Mammary epithelial cell (primary cell): Measurements from ENCODE around the gene PDE2A.

Source experiments
- EZH2 ChIP-seq: IDR thresholded peaks from 2 replicates; pipeline ENCODE4 v1.6.1; 2012; ENCODE audit warnings: low read length, inconsistent platforms, borderline replicate concordance
- TF ChIP-seq, protein P1 (sequence below), 2 donors: IDR thresholded peaks in 1 of 2; conservative IDR thresholded peaks in 1 of 2; 2 replicates each; pipeline ENCODE4 v1.5.1; 2011 to 2012; ENCODE audit warnings: inconsistent platforms in 2 of 2, low read length in 2 of 2, mild to moderate bottlenecking in 2 of 2, control low read depth in 1 of 2, low read depth in 1 of 2; ENCODE audit not compliant: insufficient read depth in 1 of 2; ENCODE audit errors: extremely low read depth in 1 of 2

DNA sequence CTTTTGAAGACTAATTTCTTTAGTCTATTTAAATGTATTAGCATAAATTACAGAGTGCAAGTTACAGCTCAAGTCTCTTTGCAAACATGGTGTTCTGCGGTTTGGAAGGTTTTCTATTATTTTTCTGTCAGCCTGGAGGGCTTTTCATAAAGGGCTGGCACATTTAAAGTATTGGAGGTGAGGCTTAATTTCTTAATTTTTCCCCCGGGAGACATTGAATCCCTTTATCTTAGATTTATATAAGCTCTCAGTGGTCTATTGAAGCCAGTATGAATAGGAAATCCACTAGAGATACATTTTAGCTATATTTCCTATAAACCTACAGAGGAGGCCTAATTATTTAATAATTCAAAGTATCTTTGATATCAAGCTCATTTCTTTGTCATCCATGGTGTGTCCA lies 137.2 kb downstream of the PDE2A start:
- TF ChIP-seq, protein P1, sequence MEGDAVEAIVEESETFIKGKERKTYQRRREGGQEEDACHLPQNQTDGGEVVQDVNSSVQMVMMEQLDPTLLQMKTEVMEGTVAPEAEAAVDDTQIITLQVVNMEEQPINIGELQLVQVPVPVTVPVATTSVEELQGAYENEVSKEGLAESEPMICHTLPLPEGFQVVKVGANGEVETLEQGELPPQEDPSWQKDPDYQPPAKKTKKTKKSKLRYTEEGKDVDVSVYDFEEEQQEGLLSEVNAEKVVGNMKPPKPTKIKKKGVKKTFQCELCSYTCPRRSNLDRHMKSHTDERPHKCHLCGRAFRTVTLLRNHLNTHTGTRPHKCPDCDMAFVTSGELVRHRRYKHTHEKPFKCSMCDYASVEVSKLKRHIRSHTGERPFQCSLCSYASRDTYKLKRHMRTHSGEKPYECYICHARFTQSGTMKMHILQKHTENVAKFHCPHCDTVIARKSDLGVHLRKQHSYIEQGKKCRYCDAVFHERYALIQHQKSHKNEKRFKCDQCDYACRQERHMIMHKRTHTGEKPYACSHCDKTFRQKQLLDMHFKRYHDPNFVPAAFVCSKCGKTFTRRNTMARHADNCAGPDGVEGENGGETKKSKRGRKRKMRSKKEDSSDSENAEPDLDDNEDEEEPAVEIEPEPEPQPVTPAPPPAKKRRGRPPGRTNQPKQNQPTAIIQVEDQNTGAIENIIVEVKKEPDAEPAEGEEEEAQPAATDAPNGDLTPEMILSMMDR (conservative IDR thresholded peaks at IDR 0.05 in 1 of 2, IDR thresholded peaks at IDR 0.05 in 1 of 2; ENCODE audit: extremely low read depth in 1 of 2, insufficient read depth in 1 of 2, low read depth in 1 of 2, low read length in 2 of 2) = no peak
- TF ChIP-seq EZH2 = no peak
